Neural cell (in vitro differentiated cells): Measurements from ENCODE around the gene NAA20. TPM values are rescaled to one million over a fixed set of nuclear protein-coding genes. Genes with fewer than 3 reads are reported as not detected.

Source experiments
- H2AFZ ChIP-seq: fragments of 200-600, 300-800 bp; sonication (generic), shearing (Covaris generic); 2 replicates; pipeline ENCODE4 v1.6.0; 2014; ENCODE audit warnings: low read depth, mild to moderate bottlenecking, antibody characterized with exemption, low read length, moderate library complexity
- H3F3A ChIP-seq: fragments of 200-600 bp; shearing (Covaris generic); 2 replicates; pipeline ENCODE4 v1.6.1; 2016; ENCODE audit warnings: mild to moderate bottlenecking, moderate library complexity, mixed read lengths, antibody characterized with exemption, low read length; ENCODE audit not compliant: insufficient read depth, poor library complexity, severe bottlenecking
- H3K27ac ChIP-seq: fragments of 200-600, 300-800 bp; sonication (generic), shearing (Covaris generic); 2 replicates; pipeline ENCODE4 v1.5.1; 2014; ENCODE audit warnings: mild to moderate bottlenecking, low read length, moderate library complexity
- H3K27me3 ChIP-seq: fragments of 300-800, 200-600 bp; sonication (generic), shearing (Covaris generic); 2 replicates; pipeline ENCODE4 v1.6.0; 2014; ENCODE audit warnings: mild to moderate bottlenecking, low read depth, low read length, moderate library complexity; ENCODE audit not compliant: insufficient read depth
- H3K36me3 ChIP-seq: fragments of 300-800, 200-600 bp; sonication (generic), shearing (Covaris generic); 2 replicates; pipeline ENCODE4 v1.5.1; 2014; ENCODE audit warnings: mild to moderate bottlenecking, antibody characterized with exemption, low read length, moderate library complexity; ENCODE audit not compliant: insufficient read depth
- H3K4me2 ChIP-seq: fragments of 300-800, 200-600 bp; sonication (generic), shearing (Covaris generic); 2 replicates; pipeline ENCODE4 v1.6.0; 2014; ENCODE audit warnings: mild to moderate bottlenecking, low read length
- H3K4me3 ChIP-seq: fragments of 300-800, 200-600 bp; sonication (generic), shearing (Covaris generic); 2 replicates; pipeline ENCODE4 v1.5.1; 2014; ENCODE audit warnings: mild to moderate bottlenecking, low read length, moderate library complexity
- H3K79me2 ChIP-seq: fragments of 200-600 bp; shearing (Covaris generic); replicated peaks from 2 replicates; pipeline ENCODE4 v1.6.0; 2014; ENCODE audit warnings: mild to moderate bottlenecking, low read length, moderate library complexity; ENCODE audit not compliant: insufficient read depth
- H3K9ac ChIP-seq: fragments of 300-800, 200-600 bp; sonication (generic), shearing (Covaris generic); 2 replicates; pipeline ENCODE4 v1.6.1; 2016; ENCODE audit warnings: mild to moderate bottlenecking, low read length, mixed read lengths
- H3K9me2 ChIP-seq: fragments of 200-600 bp; shearing (Covaris generic); 2 replicates; pipeline ENCODE4 v1.6.1; 2016; ENCODE audit warnings: mild to moderate bottlenecking, low read length, mixed read lengths; ENCODE audit not compliant: insufficient read depth
- H3K9me3 ChIP-seq: fragments of 200-600, 300-800 bp; sonication (generic), shearing (Covaris generic); 2 replicates; pipeline ENCODE4 v1.6.1; 2016; ENCODE audit warnings: mild to moderate bottlenecking, mixed run types, low read length, moderate library complexity, mixed read lengths
- H4K20me1 ChIP-seq: fragments of 200-600 bp; shearing (Covaris generic); 2 replicates; pipeline ENCODE4 v1.6.1; 2016; ENCODE audit warnings: mild to moderate bottlenecking, mixed run types; ENCODE audit not compliant: insufficient read depth
- CTCF ChIP-seq: fragments of 450-650 bp; IDR thresholded peaks from 2 replicates; pipeline ENCODE4 v1.5.1; 2014; ENCODE audit warnings: antibody characterized with exemption, mild to moderate bottlenecking, moderate library complexity; ENCODE audit not compliant: poor library complexity, severe bottlenecking
- EP300 ChIP-seq: fragments of 450-650 bp; conservative IDR thresholded peaks from 2 replicates; pipeline ENCODE4 v1.6.1; 2014; ENCODE audit warnings: antibody characterized with exemption, mild to moderate bottlenecking, moderate library complexity; ENCODE audit not compliant: poor library complexity, severe bottlenecking
- EZH2 ChIP-seq: fragments of 200-600, 300-800 bp; shearing (Covaris generic), sonication (generic); IDR thresholded peaks from 2 replicates; pipeline ENCODE4 v1.6.1; 2014; ENCODE audit warnings: antibody characterized with exemption, low read length, borderline replicate concordance, mild to moderate bottlenecking; ENCODE audit not compliant: insufficient read depth, poor library complexity, severe bottlenecking
- MXI1 ChIP-seq: fragments of 450-650 bp; conservative IDR thresholded peaks from 2 replicates; pipeline ENCODE4 v1.6.1; 2014; ENCODE audit warnings: antibody characterized with exemption, mild to moderate bottlenecking; ENCODE audit not compliant: poor library complexity, severe bottlenecking
- POLR2AphosphoS5 ChIP-seq: IDR thresholded peaks from 2 replicates; pipeline ENCODE4 v1.6.1; 2012
- RAD21 ChIP-seq: fragments of 450-650 bp; conservative IDR thresholded peaks from 2 replicates; pipeline ENCODE4 v1.6.1; 2014; ENCODE audit warnings: antibody characterized with exemption, mild to moderate bottlenecking, moderate library complexity
- REST ChIP-seq: IDR thresholded peaks from 2 replicates; pipeline ENCODE4 v1.6.1; 2012; ENCODE audit warnings: borderline replicate concordance
- SMC3 ChIP-seq: fragments of 450-650 bp; conservative IDR thresholded peaks from 2 replicates; pipeline ENCODE4 v1.6.1; 2014; ENCODE audit warnings: antibody characterized with exemption, mild to moderate bottlenecking, moderate library complexity; ENCODE audit not compliant: poor library complexity
- TAF1 ChIP-seq: IDR thresholded peaks from 2 replicates; pipeline ENCODE4 v1.6.1; 2012; ENCODE audit warnings: low read depth
- polyA plus RNA-seq: library from polyadenylated mRNA; depleted of rRNA; stranded (reverse); fragments of >200 nt; gene quantifications from 2 replicates; pipeline ENCODE4 v1.2.3, GENCODE V29; 2014

NAA20 gene
- polyA plus RNA-seq, 1 donor from 2014 or later, result 48.9 TPM

DNA sequence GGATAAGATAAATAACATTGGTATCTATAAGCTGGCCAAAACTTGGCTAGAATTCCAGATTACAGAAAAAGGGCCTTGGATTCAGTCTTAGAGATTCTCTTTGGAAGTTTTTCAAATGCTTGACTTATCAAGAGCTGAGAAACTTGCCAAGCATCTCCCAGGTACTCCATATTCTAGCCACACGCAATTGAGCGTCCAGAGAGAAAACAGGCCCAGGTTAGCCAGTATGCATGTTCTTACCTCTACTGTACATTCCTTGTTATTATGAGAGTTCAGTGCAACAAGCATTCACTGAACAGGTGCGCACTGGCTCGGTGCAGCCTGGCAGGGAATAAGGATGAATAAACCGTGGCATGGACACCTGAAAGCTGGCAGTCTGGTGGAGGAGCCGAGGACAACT, 21.4 kb downstream of the NAA20 start:
- Histone ChIP-seq H3K4me3 (no peak overlapping the region), H3K27ac (no peak overlapping the region), H3F3A (no peaks in the 10 kb centered on the region), H3K27me3 (no peaks in the 10 kb centered on the region), H3K4me2 (no peak overlapping the region), H4K20me1 (no peaks in the 10 kb centered on the region), H3K9me2 (no peaks in the 10 kb centered on the region), H3K36me3 (peaks cover 34% of the 10 kb centered on the region), H3K79me2 (no peaks in the 10 kb centered on the region), H3K9ac (no peak overlapping the region), H3K9me3 (no peaks in the 10 kb centered on the region), H2AFZ (no peak overlapping the region)
- no peak for TF ChIP-seq MXI1
- no peak for TF ChIP-seq POLR2AphosphoS5
- no peak for TF ChIP-seq RAD21
- no peak for TF ChIP-seq SMC3
- no peak for TF ChIP-seq REST
- no peak for TF ChIP-seq EP300
- TF ChIP-seq TAF1, result no peak
- TF ChIP-seq EZH2, result no peak
- TF ChIP-seq CTCF, result no peak

GRCh38 chr20:20039752-20040387, 22.7 kb downstream of the NAA20 start:
- H4K20me1 ChIP-seq, result no peaks in the 10 kb centered on the region

More at GRCh38 chr20:20039752-20040387, 22.7 kb downstream of the NAA20 start:
- H3K27me3 ChIP-seq, result no peaks in the 10 kb centered on the region
- H3K4me3 ChIP-seq, result no peak overlapping the region
- no peaks in the 10 kb centered on the region for H3K9me3 ChIP-seq
- H3K4me2 ChIP-seq, result no peak overlapping the region
- no peak for TF ChIP-seq TAF1
- TF ChIP-seq MXI1, result no peak
- no peak for TF ChIP-seq RAD21
- no peak for TF ChIP-seq SMC3
- no peak for TF ChIP-seq EZH2
- no peak for TF ChIP-seq POLR2AphosphoS5
- no peak for TF ChIP-seq REST
- no peak for TF ChIP-seq EP300
- TF ChIP-seq CTCF, result no peak
- H3K36me3 ChIP-seq, result peaks cover 28% of the 10 kb centered on the region
- no peak overlapping the region for H3K27ac ChIP-seq
- no peaks in the 10 kb centered on the region for H3F3A ChIP-seq
- H3K79me2 ChIP-seq, result no peaks in the 10 kb centered on the region
- no peaks in the 10 kb centered on the region for H3K9me2 ChIP-seq
- H3K9ac ChIP-seq, result no peak overlapping the region
- no peak overlapping the region for H2AFZ ChIP-seq
